GM23338 (cell line): Measurements from ENCODE around the gene ADGRB2. TPM values are rescaled to one million over a fixed set of nuclear protein-coding genes. Genes with fewer than 3 reads are reported as not detected.

Experiments used
- ATAC-seq: fragments of 200-7000 bp; cut with Tn5 transposase; 3 replicates; pipeline ENCODE4 v1.9.1; 2020
- DNase-seq: peaks from one replicate; pipeline ENCODE4 v3.0.0-alpha.2; 2015; ENCODE audit warnings: low spot score
- H2AFZ ChIP-seq: fragments of 200-600 bp; sonication (generic); 2 replicates; pipeline ENCODE4 v1.8.0; 2016; ENCODE audit warnings: antibody characterized with exemption, mild to moderate bottlenecking, moderate library complexity
- H3F3A ChIP-seq: fragments of 200-600 bp; sonication (generic); replicated peaks from 2 replicates; pipeline ENCODE4 v1.8.0; 2017; ENCODE audit warnings: antibody characterized with exemption, mixed run types, low read depth
- H3K27ac ChIP-seq: fragments of 200-600 bp; sonication (generic); 2 replicates; pipeline ENCODE4 v1.6.1; 2016; ENCODE audit warnings: low read depth
- H3K27me3 ChIP-seq: fragments of 200-600 bp; sonication (generic); 2 replicates; pipeline ENCODE4 v1.8.0; 2016; ENCODE audit warnings: mild to moderate bottlenecking, mixed run types, moderate library complexity; ENCODE audit not compliant: insufficient read depth
- H3K36me3 ChIP-seq: fragments of 200-600 bp; sonication (generic); 2 replicates; pipeline ENCODE4 v1.8.0; 2016; ENCODE audit warnings: mild to moderate bottlenecking; ENCODE audit not compliant: insufficient read depth
- H3K4me1 ChIP-seq: fragments of 200-600 bp; sonication (generic); 2 replicates; pipeline ENCODE4 v1.8.0; 2016; ENCODE audit warnings: mild to moderate bottlenecking, moderate library complexity; ENCODE audit not compliant: insufficient read depth
- H3K4me2 ChIP-seq: fragments of 200-600 bp; sonication (generic); 2 replicates; pipeline ENCODE4 v1.7.1; 2017; ENCODE audit warnings: mixed run types
- H3K4me3 ChIP-seq: fragments of 200-600 bp; sonication (generic); 2 replicates; pipeline ENCODE4 v1.6.1; 2016; ENCODE audit warnings: mixed run types
- H3K79me2 ChIP-seq: fragments of 200-600 bp; sonication (generic); replicated peaks from 2 replicates; pipeline ENCODE4 v1.8.0; 2017; ENCODE audit warnings: mild to moderate bottlenecking; ENCODE audit not compliant: insufficient read depth
- H3K9me2 ChIP-seq: fragments of 200-600 bp; sonication (generic); 2 replicates; pipeline ENCODE4 v1.8.0; 2017; ENCODE audit not compliant: insufficient read depth
- H4K20me1 ChIP-seq: fragments of 200-600 bp; sonication (generic); replicated peaks from 2 replicates; pipeline ENCODE4 v1.8.0; 2017; ENCODE audit warnings: mild to moderate bottlenecking; ENCODE audit not compliant: insufficient read depth
- H3K27ac Mint-ChIP-seq: 2 replicates; pipeline ENCODE4 v1.8.0; 2020; ENCODE audit warnings: inconsistent platforms, mild to moderate bottlenecking, moderate library complexity, mixed read lengths
- H3K27me3 Mint-ChIP-seq: 3 replicates; pipeline ENCODE4 v1.8.0; 2022; ENCODE audit warnings: low read depth, mild to moderate bottlenecking, moderate library complexity, mixed read lengths, inconsistent platforms; ENCODE audit not compliant: insufficient read depth, poor library complexity
- H3K36me3 Mint-ChIP-seq: 3 replicates; pipeline ENCODE4 v1.8.0; 2021; ENCODE audit warnings: low read depth, mild to moderate bottlenecking, inconsistent platforms, moderate library complexity, mixed read lengths
- H3K4me1 Mint-ChIP-seq: 3 replicates; pipeline ENCODE4 v1.8.0; 2020; ENCODE audit warnings: mild to moderate bottlenecking, inconsistent platforms, mixed read lengths
- H3K4me3 Mint-ChIP-seq: 3 replicates; pipeline ENCODE4 v1.8.0; 2021; ENCODE audit warnings: moderate library complexity, mild to moderate bottlenecking, inconsistent platforms, mixed read lengths
- H3K9me3 Mint-ChIP-seq: 3 replicates; pipeline ENCODE4 v1.8.0; 2020; ENCODE audit warnings: moderate library complexity, mild to moderate bottlenecking, inconsistent platforms, mixed read lengths
- CREB1 ChIP-seq: fragments of 250-450 bp; sonication (Bioruptor Pico); IDR thresholded peaks from 2 replicates; pipeline ENCODE4 v1.5.0; 2020; ENCODE audit warnings: low read depth, mild to moderate bottlenecking, moderate library complexity
- EZH2 ChIP-seq: fragments of 200-600 bp; sonication (generic); IDR thresholded peaks from one replicate; pipeline ENCODE4 v1.8.0; 2017; ENCODE audit warnings: antibody characterized with exemption, mild to moderate bottlenecking, low read depth; ENCODE audit not compliant: unreplicated experiment
- EZH2phosphoT487 ChIP-seq: fragments of 200-600 bp; sonication (generic); IDR thresholded peaks from one replicate; pipeline ENCODE4 v1.8.1; 2018; ENCODE audit warnings: antibody characterized with exemption; ENCODE audit not compliant: unreplicated experiment
- JUNB ChIP-seq: IDR thresholded peaks from one replicate; pipeline ENCODE4 v1.6.1; 2016; ENCODE audit warnings: antibody characterized with exemption; ENCODE audit not compliant: unreplicated experiment
- NANOG ChIP-seq: IDR thresholded peaks from 2 replicates; pipeline ENCODE4 v1.6.1; 2016; ENCODE audit warnings: antibody characterized with exemption, borderline replicate concordance
- REST ChIP-seq: IDR thresholded peaks from one replicate; pipeline ENCODE4 v1.6.1; 2018; ENCODE audit warnings: antibody characterized with exemption; ENCODE audit not compliant: unreplicated experiment
- STAT1 ChIP-seq: IDR thresholded peaks from one replicate; pipeline ENCODE4 v1.6.1; 2016; ENCODE audit warnings: antibody characterized with exemption; ENCODE audit not compliant: unreplicated experiment
- ZNF331 ChIP-seq: fragments of 250-450 bp; sonication (Bioruptor Pico); IDR thresholded peaks from 2 replicates; pipeline ENCODE4 v1.5.0; 2020; ENCODE audit warnings: low read depth, mild to moderate bottlenecking, moderate library complexity
- ZNF462 ChIP-seq: fragments of 250-450 bp; sonication (Bioruptor Pico); IDR thresholded peaks from 2 replicates; pipeline ENCODE4 v1.5.0; 2020; ENCODE audit warnings: mild to moderate bottlenecking, moderate library complexity
- polyA plus RNA-seq: library from polyadenylated mRNA; unstranded; fragments of >200 nt; fragmentation: Nextera tagmentation; extraction: Ambion mirVana; gene quantifications from 2 replicates; pipeline ENCODE4 v1.2.1, GENCODE V29; 2016
- total RNA-seq: library from RNA; depleted of rRNA; stranded (reverse); fragments of >200 nt; shearing (Covaris generic); gene quantifications from 2 replicates; pipeline ENCODE4 v1.2.3, GENCODE V29; 2014

The ADGRB2 gene
- total and polyA plus RNA-seq, 2 experiments from 2014 or later: 8.0 to 27.8 TPM

- Histone ChIP-seq H4K20me1 (no peaks in the 10 kb centered on the region), H3K4me2 (no peak overlapping the region), H3K4me1 (0 out of 2 replicates have a peak, but pooled peaks cover 3% of the 10 kb centered on the region), H2AFZ (no peak overlapping the region), H3K27me3 (no peaks in the 10 kb centered on the region), H3F3A (no peaks in the 10 kb centered on the region), H3K9me2 (no peaks in the 10 kb centered on the region), H3K4me3 (no peak overlapping the region), H3K79me2 (no peaks in the 10 kb centered on the region), H3K36me3 (no peaks in the 10 kb centered on the region), H3K27ac (no peak overlapping the region)
- DNase-seq (no peak), ATAC-seq (no peak)
- no peaks in the 10 kb centered on the region; the same call in 2 of the 3 replicates for H3K36me3 Mint-ChIP-seq
- H3K9me3 Mint-ChIP-seq: no peaks in the 10 kb centered on the region
- TF ChIP-seq CREB1: no peak
- no peak for TF ChIP-seq REST
- TF ChIP-seq EZH2: no peak
- TF ChIP-seq EZH2phosphoT487: no peak
- TF ChIP-seq ZNF331 (CRISPR knock-in tag): no peak
- TF ChIP-seq NANOG: no peak
- TF ChIP-seq STAT1: no peak
- TF ChIP-seq JUNB: no peak
- H3K27me3 Mint-ChIP-seq: no peaks in the 10 kb centered on the region
- H3K4me1 Mint-ChIP-seq: peaks cover 12% of the 10 kb centered on the region
- H3K27ac Mint-ChIP-seq: no peak overlapping the region
- H3K4me3 Mint-ChIP-seq: no peak overlapping the region
Observed at GRCh38 chr1:31734582-31735107, 29.5 kb downstream of the ADGRB2 start.

GRCh38 chr1:31733389-31734219 is 30.5 kb downstream of the ADGRB2 start:
- no peaks in the 10 kb centered on the region for H3K79me2 ChIP-seq
- no peaks in the 10 kb centered on the region for H3K9me3 Mint-ChIP-seq
- no peak overlapping the region for H3K4me3 ChIP-seq
- ATAC-seq (no peak), DNase-seq (no peak)
- no peaks in the 10 kb centered on the region for H3K27me3 ChIP-seq
- H3K4me1 Mint-ChIP-seq: peaks cover 9% of the 10 kb centered on the region; the same call in 2 of the 3 replicates
- H3K27me3 Mint-ChIP-seq: no peaks in the 10 kb centered on the region
- no peaks in the 10 kb centered on the region for H3K9me2 ChIP-seq
- H3K4me3 Mint-ChIP-seq: no peak overlapping the region
- H3K36me3 Mint-ChIP-seq: no peaks in the 10 kb centered on the region; the same call in 2 of the 3 replicates
- H3K27ac ChIP-seq: no peak overlapping the region
- H2AFZ ChIP-seq: no peak overlapping the region
- no peak overlapping the region for H3K4me2 ChIP-seq
- H3K36me3 ChIP-seq: no peaks in the 10 kb centered on the region
- H4K20me1 ChIP-seq: no peaks in the 10 kb centered on the region
- H3K27ac Mint-ChIP-seq: peak overlapping the region; percentile 13; the same call in 1 of the 2 replicates
- H3K4me1 ChIP-seq: no peaks in the 10 kb centered on the region
- H3F3A ChIP-seq: no peaks in the 10 kb centered on the region
- TF ChIP-seq ZNF462: no peak
